HG03575 (cell line): ENCODE results near the gene METTL27.
"Not testable (repeated sequence)": the region's sequence is repeated elsewhere in the genome, so short reads cannot be mapped to it uniquely, and the experiment has no call there.

Experiments used
- ATAC-seq: cut with Tn5 transposase; IDR thresholded peaks from one replicate; pipeline ENCODE4 v1.9.1; 2021; ENCODE audit not compliant: unreplicated experiment, insufficient number of reproducible peaks, low FRiP score; ENCODE audit errors: extremely low read depth

METTL27 gene

DNA sequence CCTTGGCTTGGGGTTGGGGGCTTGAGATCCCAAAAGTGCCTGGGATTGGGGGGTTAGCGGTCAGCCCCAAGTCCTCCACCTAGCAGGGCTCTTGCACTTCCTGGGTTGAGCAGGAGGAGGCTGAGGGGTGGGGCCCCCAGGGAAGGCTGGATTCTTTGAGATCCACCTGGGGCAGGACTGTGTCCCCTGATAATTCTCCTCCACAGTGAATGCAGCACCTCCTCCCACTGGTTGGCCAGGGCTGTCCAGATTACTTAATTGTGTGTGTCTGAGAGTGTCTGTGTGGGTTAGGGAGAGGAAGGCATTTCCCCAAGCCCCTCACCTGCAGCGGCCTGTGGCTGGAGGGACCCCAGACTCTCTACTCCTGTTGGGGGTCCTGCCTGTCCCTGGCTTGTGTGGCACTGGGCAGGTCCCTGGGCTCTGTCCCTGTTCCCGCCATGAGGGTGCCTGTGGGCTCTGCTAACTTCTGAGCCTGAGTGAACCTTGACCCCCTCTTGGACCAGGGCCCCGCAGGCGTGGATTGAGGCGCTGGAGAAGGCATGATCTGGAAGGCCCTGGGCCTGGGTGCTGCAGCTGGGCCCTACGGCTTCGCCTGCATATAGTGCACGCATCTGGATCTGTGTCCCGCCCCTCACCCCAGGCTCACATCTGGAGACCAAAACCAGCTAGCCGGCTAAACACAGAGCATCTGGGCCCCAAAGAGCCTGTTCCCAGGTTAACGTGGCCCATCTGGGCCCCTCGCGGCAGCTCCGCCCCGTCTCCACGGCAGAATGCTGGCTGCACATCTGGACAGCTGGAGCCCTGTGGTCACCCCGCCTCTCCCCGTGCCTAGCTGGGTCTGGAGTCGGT lies 29.1 kb upstream of the METTL27 start:
- ATAC-seq, result no peak

GRCh38 chr7:73870041-73870492 lies 27.8 kb upstream of the METTL27 start:
- ATAC-seq, result no peak

GRCh38 chr7:73869011-73869798 lies 26.9 kb upstream of the METTL27 start:
- ATAC-seq, result no peak

DNA sequence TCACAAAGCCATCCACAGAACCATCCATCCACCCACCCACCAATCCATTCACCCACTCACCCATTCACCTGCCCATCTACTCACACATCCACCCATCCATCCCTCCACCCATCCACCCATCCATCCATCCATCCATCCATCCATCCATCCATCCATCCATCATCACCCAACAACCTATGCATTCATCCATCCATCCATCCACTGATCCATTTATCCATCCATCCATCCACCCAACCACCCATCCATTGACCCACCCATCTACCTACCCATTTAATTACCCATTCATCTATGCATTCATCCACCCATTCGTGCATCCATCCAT lies 24.1 kb upstream of the METTL27 start:
- ATAC-seq, result no peak

- no peak for ATAC-seq
Observed at GRCh38 chr7:73865738-73866445, 23.6 kb upstream of the METTL27 start.

- ATAC-seq, result no peak
Observed at GRCh38 chr7:73864981-73865711, 22.8 kb upstream of the METTL27 start.

GRCh38 chr7:73861305-73861704 lies 19.0 kb upstream of the METTL27 start:
- no peak for ATAC-seq

DNA sequence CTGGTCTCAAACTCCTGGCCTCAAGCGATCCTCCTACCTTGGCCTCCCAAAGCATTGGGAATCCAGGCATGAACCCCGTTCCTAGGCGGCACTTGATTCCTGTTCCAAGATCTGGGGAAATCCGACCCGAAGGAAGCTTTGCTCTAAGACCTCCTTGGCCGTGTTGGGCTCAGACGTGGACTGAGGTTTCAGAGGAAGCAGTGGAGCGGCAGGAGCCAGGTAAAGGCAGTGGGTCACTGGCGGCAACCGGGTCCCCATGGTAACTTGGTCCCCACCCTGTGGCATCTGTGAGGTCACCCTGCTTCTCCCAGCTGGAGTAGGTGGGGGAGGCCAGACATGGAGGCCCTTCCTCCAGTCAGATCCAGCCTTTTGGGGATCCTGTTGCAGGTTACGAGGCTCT lies 18.5 kb upstream of the METTL27 start, which contains the start of gene TMEM270:
TMEM270 (plus strand) TSS at position 301 of the 400 bp plus-strand sequence; CDS start at position 337, 36 bp downstream.
- ATAC-seq, result no peak

- no peak for ATAC-seq
Observed at GRCh38 chr7:73858807-73859206, 16.5 kb upstream of the METTL27 start.

DNA sequence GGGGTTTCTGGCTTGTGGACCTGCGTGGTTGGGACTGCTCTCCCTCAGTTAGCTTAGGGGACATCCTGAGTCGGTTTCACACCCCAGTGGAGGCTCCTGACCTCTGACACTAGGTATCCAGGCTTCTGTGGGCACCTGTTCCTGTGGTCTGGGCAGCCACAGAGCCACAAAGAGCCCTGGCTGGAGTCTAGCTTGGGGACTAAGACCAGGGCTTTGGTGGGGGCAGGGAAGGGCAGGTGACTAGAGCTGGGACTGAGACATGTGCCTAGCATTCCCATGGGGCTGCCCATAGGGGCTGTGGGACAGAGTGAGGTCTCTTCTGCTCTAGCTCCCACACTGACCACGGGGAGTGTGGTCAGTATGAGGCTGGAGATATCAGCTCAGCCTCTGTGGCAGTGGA lies 14.6 kb upstream of the METTL27 start:
- no peak for ATAC-seq

DNA sequence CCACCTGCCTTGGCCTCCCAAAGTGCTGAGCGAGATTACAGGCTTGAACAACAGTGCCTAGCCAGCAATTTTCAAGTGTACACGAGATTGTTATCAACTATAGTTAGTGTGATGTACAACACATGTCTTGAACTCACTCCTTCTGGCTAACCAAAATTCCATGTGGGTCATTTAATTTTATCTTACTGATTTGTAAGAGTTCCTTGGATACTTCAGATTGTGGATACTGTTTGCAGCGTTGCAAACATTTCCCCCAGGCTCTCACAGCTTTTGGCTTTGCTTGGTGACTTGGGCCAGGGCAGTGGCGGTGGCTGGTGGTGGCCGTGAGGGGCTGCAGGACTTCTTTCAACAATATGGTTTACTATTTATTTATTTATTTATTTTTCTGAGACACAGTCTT lies 10.2 kb upstream of the METTL27 start:
- ATAC-seq, result no peak

GRCh38 chr7:73851410-73852338 lies 9.4 kb upstream of the METTL27 start:
- ATAC-seq, result no peak

GRCh38 chr7:73850781-73851207 lies 8.5 kb upstream of the METTL27 start:
- ATAC-seq, result no peak

DNA sequence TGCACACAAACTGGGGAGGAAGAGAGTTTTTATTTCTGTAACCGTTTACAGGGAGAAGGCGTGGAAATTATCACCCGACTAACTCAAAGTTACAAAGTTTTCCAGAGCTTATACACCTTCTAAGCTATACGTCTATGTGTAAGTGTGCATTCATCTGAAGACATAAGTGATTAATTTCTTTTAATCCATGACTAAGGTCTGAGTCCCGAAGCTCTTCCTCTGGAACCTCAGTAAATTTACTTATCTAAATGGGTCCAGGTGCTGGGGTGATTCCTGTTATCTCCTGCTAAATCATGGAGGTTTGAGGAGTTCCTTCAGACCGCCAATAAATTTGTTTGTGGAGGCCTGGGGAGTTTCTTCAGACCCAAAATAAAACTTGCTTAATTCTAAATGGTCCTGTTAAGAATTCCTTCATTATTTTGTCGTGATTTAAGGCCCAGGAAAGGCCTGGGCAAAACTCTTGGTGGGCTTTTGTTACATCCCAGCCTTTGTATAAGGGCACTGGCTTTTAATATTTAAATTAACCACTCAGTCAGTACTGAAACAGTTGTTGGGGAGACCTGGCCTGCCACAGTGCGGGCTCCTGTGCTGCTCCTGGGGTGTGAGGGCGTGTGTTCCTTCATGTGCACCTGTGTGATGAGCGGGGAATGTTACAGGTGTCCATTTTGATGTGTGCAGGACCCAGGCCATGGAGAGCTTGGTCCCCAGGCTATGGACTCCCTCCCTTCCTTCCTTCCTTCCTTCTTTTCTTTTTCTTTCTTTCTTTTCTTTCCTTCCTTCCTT lies 5.8 kb upstream of the METTL27 start:
- no peak for ATAC-seq

GRCh38 chr7:73845701-73846195 lies 3.4 kb upstream of the METTL27 start:
- not testable (repeated sequence) for ATAC-seq

DNA sequence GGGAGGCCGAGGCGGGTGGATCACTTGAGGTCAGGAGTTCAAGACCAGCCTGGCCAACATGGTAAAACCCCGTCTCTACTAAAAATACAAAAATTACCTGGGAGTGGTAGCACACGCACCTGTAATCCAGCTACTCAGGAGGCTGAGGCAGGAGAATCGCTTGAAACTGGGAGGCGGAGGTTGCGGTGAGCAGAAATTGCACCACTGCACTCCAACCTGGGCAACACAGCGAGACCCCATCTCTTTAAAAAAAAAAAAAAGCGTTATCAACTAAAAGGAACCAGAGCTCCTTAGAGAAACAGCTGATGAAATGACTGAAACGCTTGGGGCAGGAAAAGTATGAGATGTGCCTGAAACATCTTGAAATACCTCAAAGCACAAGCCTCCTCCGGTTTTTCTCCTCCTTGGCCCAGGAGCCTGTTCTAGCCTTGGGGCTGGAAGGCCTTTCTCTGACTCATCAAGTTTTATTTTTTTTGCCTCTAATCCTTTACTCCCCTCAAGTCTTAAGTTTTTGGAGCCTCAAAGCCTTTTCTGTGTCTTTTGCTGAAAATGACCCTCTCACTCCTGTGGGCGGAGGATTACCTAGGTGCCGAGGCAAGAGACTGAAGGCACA lies 2.6 kb upstream of the METTL27 start:
- no peak for ATAC-seq

DNA sequence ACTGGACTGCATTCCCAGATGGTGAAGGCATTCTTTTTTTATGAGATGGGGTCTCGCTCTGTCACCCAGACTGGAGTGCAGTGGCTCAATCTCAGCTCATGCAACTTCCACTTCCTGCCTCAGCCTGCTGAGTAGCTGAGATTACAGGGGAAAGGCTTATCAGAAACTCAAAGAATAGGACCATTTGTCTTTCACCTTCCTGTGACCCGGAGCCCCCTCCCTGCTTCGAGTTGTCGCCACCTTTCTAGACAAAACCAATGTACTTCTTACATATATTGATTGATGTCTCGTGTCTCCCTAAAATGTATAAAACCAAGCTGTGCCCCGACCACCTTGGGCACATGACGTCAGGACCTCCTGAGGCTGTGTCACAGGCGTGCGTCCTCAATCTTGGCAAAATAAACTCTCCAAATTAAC lies 1.8 kb upstream of the METTL27 start:
- ATAC-seq, result no peak
